Tibial nerve (tissue), 4 donors: ENCODE results near the gene GSX2.

Source experiments
- CTCF ChIP-seq, 5 experiments: fragments of 200-600 bp in 3 of 5; fragments of 450-650 bp in 2 of 5; sonication (generic) in 3 of 5; IDR thresholded peaks; one replicate each; pipeline ENCODE4 v1.5.1; 2016 to 2019; ENCODE audit warnings: antibody characterized with exemption in 5 of 5, mild to moderate bottlenecking in 3 of 5, moderate library complexity in 2 of 5
- EP300 ChIP-seq, 2 donors: sonication (generic); formaldehyde crosslinking; IDR thresholded peaks; one replicate each; pipeline ENCODE4 v1.6.1; 2017; ENCODE audit warnings: antibody characterized with exemption in 2 of 2, mild to moderate bottlenecking in 1 of 2

- no peak for TF ChIP-seq CTCF (IDR thresholded peaks at IDR 0.05)
- TF ChIP-seq EP300 (IDR thresholded peaks at IDR 0.05) = no peak
Observed at GRCh38 chr4:54093324-54094240, 6.4 kb upstream of the GSX2 start.
